Colonic mucosa (tissue), 4 donors: ENCODE results near the gene PLA2G4B. TPM values are rescaled to one million over a fixed set of nuclear protein-coding genes. Genes with fewer than 3 reads are reported as not detected.

Experiments
- DNase-seq: peaks from one replicate; pipeline ENCODE4 v3.0.0-alpha.2; 2020
- H3K27ac ChIP-seq: fragments of 200-600 bp; one replicate; pipeline ENCODE4 v1.8.0; 2021
- H3K27me3 ChIP-seq: fragments of 200-600 bp; one replicate; pipeline ENCODE4 v1.8.0; 2021
- H3K36me3 ChIP-seq: fragments of 200-600 bp; one replicate; pipeline ENCODE4 v1.8.0; 2021
- H3K4me1 ChIP-seq: fragments of 200-600 bp; one replicate; pipeline ENCODE4 v1.8.0; 2021; ENCODE audit warnings: mild to moderate bottlenecking
- H3K4me3 ChIP-seq: fragments of 200-600 bp; one replicate; pipeline ENCODE4 v1.8.0; 2021
- H3K9ac ChIP-seq, 2 donors: one replicate each; pipeline ENCODE4 v1.7.0; 2013; ENCODE audit warnings: control low read depth in 2 of 2, low read depth in 2 of 2, low read length in 2 of 2
- H3K9me3 ChIP-seq: fragments of 200-600 bp; one replicate; pipeline ENCODE4 v1.8.0; 2021
- CTCF ChIP-seq: fragments of 200-600 bp; IDR thresholded peaks from one replicate; pipeline ENCODE4 v1.8.0; 2022; ENCODE audit warnings: antibody characterized with exemption, mild to moderate bottlenecking
- intact Hi-C: fragments of 100-400 bp; cut with DNase I; formaldehyde crosslinking; loops from one replicate; pipeline ENCODE4 v1.14.1; 2022
- total RNA-seq, 2 donors: library from RNA; stranded (reverse); fragmentation: NEBNext Ultra II Directional in 1 of 2; extraction: Animal tissue kit (Norgen Biotek cat#: 25700) in 1 of 2; gene quantifications; one replicate each; pipeline ENCODE4 v1.2.1, GENCODE V29; 2021
- donor health status: healthy.
- donor health status: DM: no; HTN: no; CAD: no.
- donor health status: DM: no; HTN: no; CAD: no.

Gene PLA2G4B
- total RNA-seq, 2 donors from 2014 or later: 2.2 to 6.2 TPM

DNA sequence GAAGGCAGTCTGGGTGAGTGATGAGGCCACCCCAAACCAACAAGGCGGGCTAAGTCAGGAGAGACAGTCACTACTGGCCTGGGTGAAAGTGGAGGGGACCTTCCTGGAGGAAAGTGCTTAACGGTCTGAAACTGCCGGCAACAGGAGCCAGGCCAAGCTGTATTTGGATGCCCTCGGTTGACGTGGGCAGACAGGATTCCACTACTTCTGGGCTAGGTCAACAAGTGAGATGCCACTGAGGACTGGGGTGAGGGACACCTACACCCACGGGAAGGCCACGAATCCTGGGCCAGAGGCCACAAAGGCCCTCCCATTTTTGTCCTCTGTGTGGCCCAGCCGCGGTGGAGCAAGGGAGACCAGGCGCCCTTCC lies 42.9 kb downstream of the PLA2G4B start:
- no peak for TF ChIP-seq CTCF
- H3K9me3 ChIP-seq: no peaks in the 10 kb centered on the region
- no peaks in the 10 kb centered on the region for H3K36me3 ChIP-seq
- peak overlapping the region; percentile 20 for H3K4me3 ChIP-seq
- no peak overlapping the region for H3K9ac ChIP-seq
- intact Hi-C loops: no loop called here
- no peak for DNase-seq
- H3K27ac ChIP-seq: no peak overlapping the region
- H3K27me3 ChIP-seq: peaks cover 3% of the 10 kb centered on the region
- no peaks in the 10 kb centered on the region for H3K4me1 ChIP-seq

GRCh38 chr15:41881920-41882688 lies 43.5 kb downstream of the PLA2G4B start:
- Histone ChIP-seq H3K4me1 (no peaks in the 10 kb centered on the region), H3K27ac (no peak overlapping the region), H3K9ac (peak overlapping the region in 1 of 2 donors; percentile 12), H3K9me3 (no peaks in the 10 kb centered on the region), H3K4me3 (peak overlapping the region; percentile 20), H3K36me3 (no peaks in the 10 kb centered on the region), H3K27me3 (peaks cover 3% of the 10 kb centered on the region)
- no peak for TF ChIP-seq CTCF
- DNase-seq: peak; percentile 45
- intact Hi-C loops: no loop called here

DNA sequence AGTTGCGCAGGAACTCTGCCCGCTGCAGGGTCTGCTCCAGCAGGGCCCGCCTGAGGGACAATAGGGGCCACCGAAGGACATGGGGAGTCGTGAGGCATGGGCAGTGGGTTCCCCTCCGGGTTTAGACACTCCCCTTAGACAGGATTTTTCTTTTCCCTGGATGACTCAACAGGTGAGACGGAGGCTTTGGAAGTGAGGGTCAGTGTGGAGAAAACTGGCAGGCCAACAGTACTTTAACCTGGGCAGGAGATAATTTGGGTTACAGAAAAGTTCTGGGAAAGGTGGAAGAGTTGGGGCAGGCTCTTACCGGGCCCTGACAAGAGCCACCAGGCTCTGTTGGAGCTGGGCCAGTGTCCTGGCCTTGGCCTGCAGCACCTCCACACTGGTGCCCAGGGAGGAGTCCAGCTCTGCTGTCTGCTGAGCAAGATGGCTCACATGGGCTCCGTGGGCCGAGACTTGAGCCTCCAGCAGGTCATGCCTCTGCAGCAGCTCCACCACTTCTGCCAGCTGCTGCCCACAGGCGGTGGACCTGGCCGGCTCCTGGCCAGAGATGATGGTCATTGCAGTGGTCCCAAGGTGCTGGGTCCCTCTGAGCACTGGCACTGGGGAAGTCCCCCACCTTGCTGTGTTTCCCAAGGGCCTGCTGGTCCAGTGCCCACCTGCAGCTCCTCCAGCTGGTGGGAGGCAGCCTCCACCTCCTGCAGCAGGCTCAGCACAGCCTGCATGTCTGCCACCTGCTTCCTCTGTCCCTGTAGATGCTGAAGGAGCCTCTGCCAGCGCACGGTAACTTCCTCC lies 44.2 kb downstream of the PLA2G4B start:
- Histone ChIP-seq H3K9ac (no peak overlapping the region), H3K27me3 (peaks cover 3% of the 10 kb centered on the region), H3K4me1 (no peaks in the 10 kb centered on the region), H3K27ac (no peak overlapping the region), H3K9me3 (no peaks in the 10 kb centered on the region), H3K4me3 (no peak overlapping the region), H3K36me3 (no peaks in the 10 kb centered on the region)
- no peak for DNase-seq
- intact Hi-C loops: no loop called here
- no peak for TF ChIP-seq CTCF

DNA sequence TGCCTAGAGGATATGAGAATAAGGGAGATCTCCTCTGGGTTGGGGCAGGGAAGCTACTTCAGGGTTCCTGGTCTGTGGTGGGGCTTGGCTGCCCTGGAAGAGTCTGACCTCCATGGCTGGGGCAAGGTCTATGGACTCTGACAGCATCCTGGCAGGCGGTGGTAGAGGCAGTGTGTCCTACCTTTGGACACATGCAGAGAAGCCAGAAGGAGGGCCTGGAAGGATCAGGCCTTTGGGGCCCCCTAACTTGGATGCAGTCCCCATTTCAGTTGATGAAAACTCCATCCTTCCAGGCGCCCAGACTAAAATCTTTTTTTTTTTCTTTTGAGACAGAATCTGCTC lies 44.8 kb downstream of the PLA2G4B start:
- intact Hi-C loops: no loop called here
- DNase-seq: no peak

GRCh38 chr15:41884458-41884857 lies 45.8 kb downstream of the PLA2G4B start:
- TF ChIP-seq CTCF: no peak

More for the DNA sequence above, 44.8 kb downstream of the PLA2G4B start:
- H3K4me1 ChIP-seq: no peaks in the 10 kb centered on the region
- H3K9me3 ChIP-seq: no peaks in the 10 kb centered on the region
- no peaks in the 10 kb centered on the region for H3K36me3 ChIP-seq
- H3K27me3 ChIP-seq: peaks cover 3% of the 10 kb centered on the region
- H3K27ac ChIP-seq: no peak overlapping the region
- TF ChIP-seq CTCF: no peak
- no peak overlapping the region for H3K9ac ChIP-seq
- H3K4me3 ChIP-seq: no peak overlapping the region

More at GRCh38 chr15:41884458-41884857, 45.8 kb downstream of the PLA2G4B start:
- H3K36me3 ChIP-seq: no peaks in the 10 kb centered on the region
- H3K27me3 ChIP-seq: peaks cover 3% of the 10 kb centered on the region
- intact Hi-C loops: no loop called here
- DNase-seq: no peak
- no peaks in the 10 kb centered on the region for H3K9me3 ChIP-seq
- no peak overlapping the region for H3K4me3 ChIP-seq
- no peak overlapping the region for H3K27ac ChIP-seq
- H3K9ac ChIP-seq: no peak overlapping the region
- no peaks in the 10 kb centered on the region for H3K4me1 ChIP-seq
